ENCODE results near the gene ABCD2. TPM values are rescaled to one million over a fixed set of nuclear protein-coding genes. Genes with fewer than 3 reads are reported as not detected.

Gene ABCD2
- total and polyA plus RNA-seq, 4 donors = 4.0 to 21.2 (median 8.9) TPM

DNA sequence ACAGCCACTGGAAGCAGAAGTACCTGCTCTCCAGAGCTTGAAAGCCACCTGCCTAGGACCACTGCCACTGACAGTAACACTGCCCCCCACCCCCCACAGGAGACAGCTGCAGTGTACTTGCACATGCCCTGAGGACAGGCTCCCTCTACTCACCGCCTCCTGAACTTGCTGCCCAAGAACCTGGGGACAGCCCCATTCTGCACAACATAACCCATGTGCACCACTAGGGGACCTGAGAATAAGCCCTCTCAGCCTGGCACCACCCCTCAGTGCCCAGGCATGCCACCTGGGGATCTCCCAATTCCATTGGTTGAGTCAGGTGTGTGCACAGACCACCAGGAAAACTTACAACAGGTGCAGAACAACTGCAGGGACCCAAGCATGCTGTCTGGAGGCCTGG is 109.6 kb downstream of the ABCD2 start:
- Histone ChIP-seq H3K36me3 (ENCODE audit: control insufficient read depth, insufficient read depth, low read length) (no peaks in the 10 kb centered on the region), H3K27ac (ENCODE audit: low read depth, low read length) (no peak overlapping the region), H3K4me3 (ENCODE audit: low read depth, low read length) (no peak overlapping the region), H3K9me3 (ENCODE audit: control insufficient read depth, insufficient read depth, low read length) (no peaks in the 10 kb centered on the region), H3K27me3 (ENCODE audit: control insufficient read depth, insufficient read depth, low read length) (no peaks in the 10 kb centered on the region), H3K4me1 (ENCODE audit: control insufficient read depth, insufficient read depth, low read length) (no peaks in the 10 kb centered on the region)
- WGBS (ENCODE audit: insufficient coverage) = 100% methylated on average over 1 of the region's 1 CpG
- DNase-seq (ENCODE audit: low read depth in 4 of 6, low spot score in 6 of 6) = no peak

DNA sequence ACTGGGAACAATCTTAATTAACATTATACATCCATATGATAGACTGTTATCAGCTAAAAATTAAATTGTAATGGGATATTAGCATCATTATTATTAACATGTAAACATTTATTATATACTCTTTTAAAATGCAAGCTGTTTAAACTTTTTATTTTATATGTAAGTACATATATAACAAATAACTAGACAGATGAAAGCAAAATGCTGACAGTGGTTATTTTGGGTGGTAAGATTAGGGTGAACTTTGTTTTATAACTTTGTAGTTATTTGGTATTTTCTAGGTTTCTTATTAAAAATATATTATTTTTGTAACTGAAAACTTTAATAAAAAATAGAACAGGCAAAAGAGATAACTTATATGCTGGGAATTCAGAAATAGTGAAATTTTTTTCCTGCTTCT is 114.0 kb downstream of the ABCD2 start:
- Histone ChIP-seq H3K27me3 (ENCODE audit: control insufficient read depth, insufficient read depth, low read length) (no peaks in the 10 kb centered on the region), H3K4me1 (ENCODE audit: control insufficient read depth, insufficient read depth, low read length) (peaks cover 2% of the 10 kb centered on the region), H3K9me3 (ENCODE audit: control insufficient read depth, insufficient read depth, low read length) (no peaks in the 10 kb centered on the region), H3K4me3 (ENCODE audit: low read depth, low read length) (no peak overlapping the region), H3K36me3 (ENCODE audit: control insufficient read depth, insufficient read depth, low read length) (no peaks in the 10 kb centered on the region), H3K27ac (ENCODE audit: low read depth, low read length) (no peak overlapping the region)
- DNase-seq (ENCODE audit: low read depth in 4 of 6, low spot score in 6 of 6) = no peak

DNA sequence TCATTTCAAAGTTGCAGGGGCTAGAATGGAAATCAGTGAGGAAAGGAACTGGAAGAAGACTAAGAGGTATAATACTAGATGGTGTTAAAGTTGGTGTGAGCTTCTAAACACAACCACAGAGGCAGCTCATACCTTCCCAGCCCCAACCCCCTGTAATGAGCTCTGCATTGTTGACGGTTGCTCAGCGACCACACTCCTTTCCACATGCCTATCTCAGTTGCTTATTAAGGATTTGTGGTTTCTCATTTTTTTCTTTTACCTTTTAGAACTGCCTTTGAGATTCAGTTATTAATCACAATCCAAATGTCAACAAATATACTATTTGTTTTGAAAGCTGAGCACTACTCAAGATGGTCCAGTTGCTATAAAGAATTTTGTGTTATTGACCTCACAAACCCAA is 114.6 kb downstream of the ABCD2 start:
- Histone ChIP-seq H3K4me3 (ENCODE audit: low read depth, low read length) (no peak overlapping the region), H3K36me3 (ENCODE audit: control insufficient read depth, insufficient read depth, low read length) (no peaks in the 10 kb centered on the region), H3K27me3 (ENCODE audit: control insufficient read depth, insufficient read depth, low read length) (no peaks in the 10 kb centered on the region), H3K27ac (ENCODE audit: low read depth, low read length) (no peak overlapping the region), H3K4me1 (ENCODE audit: control insufficient read depth, insufficient read depth, low read length) (peaks cover 2% of the 10 kb centered on the region), H3K9me3 (ENCODE audit: control insufficient read depth, insufficient read depth, low read length) (no peaks in the 10 kb centered on the region)
- no peak for DNase-seq (ENCODE audit: low read depth in 4 of 6, low spot score in 6 of 6)
- WGBS (ENCODE audit: insufficient coverage) = no CpG with 5 or more reads among the region's 2 CpGs

DNA sequence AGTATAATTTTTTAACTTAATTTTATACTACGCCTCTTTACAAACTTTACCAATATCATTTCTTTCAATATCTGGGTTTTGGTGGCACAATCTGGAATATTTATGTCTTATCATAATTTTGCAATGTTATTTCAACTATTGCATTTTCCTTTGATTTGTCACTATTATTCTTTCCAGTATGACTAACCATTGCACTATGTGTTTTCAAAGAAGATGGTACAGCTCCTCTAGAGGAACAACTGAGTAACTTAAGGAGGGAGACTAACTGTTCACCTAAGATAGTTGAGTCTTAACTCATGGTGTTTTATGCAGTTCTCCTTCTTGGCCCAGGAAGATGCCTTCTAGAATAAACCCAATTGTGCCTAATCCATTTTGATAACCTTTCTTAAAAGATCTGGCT is 116.2 kb downstream of the ABCD2 start:
- Histone ChIP-seq H3K4me3 (ENCODE audit: low read depth, low read length) (no peak overlapping the region), H3K9me3 (ENCODE audit: control insufficient read depth, insufficient read depth, low read length) (no peaks in the 10 kb centered on the region), H3K36me3 (ENCODE audit: control insufficient read depth, insufficient read depth, low read length) (no peaks in the 10 kb centered on the region), H3K27ac (ENCODE audit: low read depth, low read length) (no peak overlapping the region), H3K4me1 (ENCODE audit: control insufficient read depth, insufficient read depth, low read length) (peaks cover 2% of the 10 kb centered on the region), H3K27me3 (ENCODE audit: control insufficient read depth, insufficient read depth, low read length) (no peaks in the 10 kb centered on the region)
- WGBS (ENCODE audit: insufficient coverage) = no CpG with 5 or more reads among the region's 1 CpG
- DNase-seq (ENCODE audit: low read depth in 4 of 6, low spot score in 6 of 6) = no peak

DNA sequence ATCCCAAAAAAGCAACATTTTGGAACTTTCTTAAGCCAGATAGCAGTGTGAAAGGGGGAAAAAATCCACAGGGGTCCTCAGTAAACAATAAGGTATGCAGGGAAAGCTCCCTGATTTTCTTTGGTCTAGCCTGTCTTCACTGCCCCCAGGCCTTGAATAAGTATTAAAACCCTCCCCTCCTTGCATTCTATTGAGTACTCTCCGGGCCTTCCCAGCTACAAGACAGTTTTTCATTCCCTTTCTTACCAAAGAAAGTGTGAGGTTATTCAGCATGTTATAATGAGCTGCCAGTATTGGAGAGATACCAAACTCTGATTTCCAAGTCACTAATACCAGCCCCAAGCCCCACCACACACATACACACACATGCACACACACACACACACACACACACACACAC is 116.9 kb downstream of the ABCD2 start:
- no CpG with 5 or more reads among the region's 1 CpG for WGBS (ENCODE audit: insufficient coverage)
- H3K27ac ChIP-seq (ENCODE audit: low read depth, low read length) = no peak overlapping the region

More for the DNA sequence above, 116.9 kb downstream of the ABCD2 start:
- Histone ChIP-seq H3K4me3 (ENCODE audit: low read depth, low read length) (no peak overlapping the region), H3K27me3 (ENCODE audit: control insufficient read depth, insufficient read depth, low read length) (no peaks in the 10 kb centered on the region), H3K4me1 (ENCODE audit: control insufficient read depth, insufficient read depth, low read length) (peaks cover 2% of the 10 kb centered on the region), H3K36me3 (ENCODE audit: control insufficient read depth, insufficient read depth, low read length) (no peaks in the 10 kb centered on the region), H3K9me3 (ENCODE audit: control insufficient read depth, insufficient read depth, low read length) (no peaks in the 10 kb centered on the region)
- peak in 2 of 6 donors; percentile 41 to 59 for DNase-seq (ENCODE audit: low read depth in 4 of 6, low spot score in 6 of 6)

Small RNAs within 50 kb of the gene (small RNA-seq; reads per million reads assigned to genes)
- not detected for gene AC121334.2 (ENCODE audit: low replicate concordance)

Other genes starting within 250 kb of the ABCD2 start
- gene KIF21A, start 176.7 kb downstream of the ABCD2 start, total RNA-seq = 100 to 1,000 TPM in 1 of 2 donors, 10 to 100 TPM in 1; 59.8 to 180 TPM
- gene KIF21A, start 176.7 kb downstream of the ABCD2 start, polyA plus RNA-seq (ENCODE audit: insufficient read length in 2 of 2) = 100 to 1,000 TPM; 106 to 158 TPM

Data from spinal cord (tissue), 10 donors.